Right lobe of liver (tissue), 6 donors: ENCODE measurements around the gene OCEL1. TPM values are rescaled to one million over a fixed set of nuclear protein-coding genes. Genes with fewer than 3 reads are reported as not detected.

Source experiments
- ATAC-seq, 4 donors: fragments of 200-7000 bp; cut with Tn5 transposase; one replicate each; pipeline ENCODE4 v1.9.1; 2020; ENCODE audit warnings: mild to moderate bottlenecking in 4 of 4, moderate library complexity in 4 of 4
- DNase-seq, 3 donors: peaks; one replicate each; pipeline ENCODE4 v3.0.0-alpha.2; 2020
- H3K27ac ChIP-seq, 3 donors: fragments of 200-600 bp; one replicate each; pipeline ENCODE4 v1.8.0; 2022
- H3K27me3 ChIP-seq, 2 donors: fragments of 200-600 bp; one replicate each; pipeline ENCODE4 v1.8.0; 2022
- H3K36me3 ChIP-seq, 4 donors: fragments of 200-600 bp; sonication (generic) in 1 of 4; one replicate each; pipeline versions ENCODE4 v1.5.1 to v1.8.0; 2017 to 2022; ENCODE audit warnings: control low read depth in 1 of 4
- H3K4me1 ChIP-seq, 4 donors: fragments of 200-600 bp; sonication (generic) in 1 of 4; one replicate each; pipeline versions ENCODE4 v1.5.1 to v1.8.0; 2017 to 2022; ENCODE audit warnings: control low read depth in 1 of 4
- H3K4me3 ChIP-seq, 3 donors: fragments of 200-600 bp; one replicate each; pipeline ENCODE4 v1.8.0; 2022
- H3K9me3 ChIP-seq, 4 donors: fragments of 200-600 bp; sonication (generic) in 1 of 4; one replicate each; pipeline versions ENCODE4 v1.5.1 to v1.8.0; 2017 to 2022; ENCODE audit warnings: control low read depth in 1 of 4
- POLR2A ChIP-seq: fragments of 450-650 bp; IDR thresholded peaks from one replicate; pipeline ENCODE4 v1.6.1; 2017; ENCODE audit warnings: antibody characterized with exemption, mild to moderate bottlenecking
- WGBS: methylation state at CpG from one replicate; pipeline ENCODE4 v1.1.6; 2018; ENCODE audit warnings: low coverage, low lambda C conversion rate; ENCODE audit not compliant: insufficient coverage; ENCODE audit errors: missing lambda C conversion rate; 5-methylcytosine and 5-hydroxymethylcytosine counted together
- intact Hi-C, 2 donors: fragments of 100-400 bp; cut with DNase I; formaldehyde crosslinking; loops; one replicate each; pipeline versions ENCODE4 v1.11.2 to v1.14.1; 2022
- total RNA-seq, 6 experiments: library from RNA; depleted of rRNA in 2 of 6; stranded (reverse); fragments of >200 nt in 2 of 6; fragmentation: NEBNext Ultra II Directional in 3 of 6; extraction: Animal tissue kit (Norgen Biotek cat#: 25700) in 3 of 6; gene quantifications; one replicate each; pipeline versions ENCODE4 v1.1.0 to v1.2.4, GENCODE V29; 2016 to 2023
- TF ChIP-seq, protein P1 (sequence below), 4 donors: fragments of 200-600 bp in 3 of 4; fragments of 450-650 bp in 1 of 4; IDR thresholded peaks; one replicate each; pipeline versions ENCODE4 v1.5.1 to v1.8.0; 2016 to 2022; ENCODE audit warnings: antibody characterized with exemption in 4 of 4, mild to moderate bottlenecking in 2 of 4
- donor health status: DM: no; HTN: yes; CAD: no.
- donor health status: DM: no; HTN: no; CAD: no.
- donor health status: DM: no; HTN: no; CAD: no.
- donor health status: DM: no; HTN: yes; CAD: no.
- donor health status: DM: no; HTN: yes; CAD: no.

OCEL1 gene
- total RNA-seq, 6 experiments from 2014 or later, result 17.8 to 64.2 (median 31.2) TPM

DNA sequence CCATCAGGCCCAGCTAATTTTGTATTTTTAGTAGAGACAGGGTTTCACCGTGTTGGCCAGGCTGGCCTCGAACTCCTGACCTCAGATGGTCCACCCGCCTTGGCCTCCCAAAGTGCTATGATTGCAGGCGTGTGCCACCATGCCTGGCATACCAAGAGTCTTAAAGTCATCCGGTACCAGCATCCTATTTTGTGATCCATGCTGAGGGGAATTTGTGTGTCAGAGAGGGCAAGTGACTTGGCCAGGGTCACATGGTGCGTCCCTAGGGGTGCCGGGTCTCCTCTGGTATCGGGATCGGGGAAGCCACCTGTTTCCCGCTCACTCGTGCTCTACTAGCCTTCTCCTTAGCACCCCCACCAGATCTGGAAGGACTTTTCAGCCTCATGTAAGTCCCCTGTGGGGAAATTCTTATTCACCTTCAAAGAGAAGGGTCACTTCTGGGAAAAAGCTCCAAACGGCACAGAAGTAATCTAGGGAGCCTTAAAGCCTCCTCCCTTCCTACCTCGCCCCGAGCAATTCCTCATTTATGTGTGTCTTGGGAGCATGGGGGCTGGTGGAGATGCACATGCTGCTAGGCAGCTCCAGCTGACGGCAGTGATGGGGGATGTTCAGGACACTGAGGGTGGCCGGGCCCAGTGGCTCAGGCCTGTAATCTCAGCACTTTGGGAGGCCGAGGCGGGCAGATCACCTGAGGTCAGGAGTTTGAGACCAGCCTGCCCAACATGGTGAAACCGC lies 49.6 kb downstream of the OCEL1 start:
- 89% methylated on average over 12 of the region's 19 CpGs for WGBS

More for the DNA sequence above, 49.6 kb downstream of the OCEL1 start:
- Histone ChIP-seq H3K9me3 (no peaks in the 10 kb centered on the region), H3K27ac (no peak overlapping the region), H3K27me3 (no peaks in the 10 kb centered on the region), H3K4me3 (no peak overlapping the region), H3K36me3 (peaks cover 0 to 33% (median 4%) of the 10 kb centered on the region in 4 donors), H3K4me1 (no peaks in the 10 kb centered on the region)
- no peak for TF ChIP-seq POLR2A
- TF ChIP-seq, protein P1, sequence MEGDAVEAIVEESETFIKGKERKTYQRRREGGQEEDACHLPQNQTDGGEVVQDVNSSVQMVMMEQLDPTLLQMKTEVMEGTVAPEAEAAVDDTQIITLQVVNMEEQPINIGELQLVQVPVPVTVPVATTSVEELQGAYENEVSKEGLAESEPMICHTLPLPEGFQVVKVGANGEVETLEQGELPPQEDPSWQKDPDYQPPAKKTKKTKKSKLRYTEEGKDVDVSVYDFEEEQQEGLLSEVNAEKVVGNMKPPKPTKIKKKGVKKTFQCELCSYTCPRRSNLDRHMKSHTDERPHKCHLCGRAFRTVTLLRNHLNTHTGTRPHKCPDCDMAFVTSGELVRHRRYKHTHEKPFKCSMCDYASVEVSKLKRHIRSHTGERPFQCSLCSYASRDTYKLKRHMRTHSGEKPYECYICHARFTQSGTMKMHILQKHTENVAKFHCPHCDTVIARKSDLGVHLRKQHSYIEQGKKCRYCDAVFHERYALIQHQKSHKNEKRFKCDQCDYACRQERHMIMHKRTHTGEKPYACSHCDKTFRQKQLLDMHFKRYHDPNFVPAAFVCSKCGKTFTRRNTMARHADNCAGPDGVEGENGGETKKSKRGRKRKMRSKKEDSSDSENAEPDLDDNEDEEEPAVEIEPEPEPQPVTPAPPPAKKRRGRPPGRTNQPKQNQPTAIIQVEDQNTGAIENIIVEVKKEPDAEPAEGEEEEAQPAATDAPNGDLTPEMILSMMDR (IDR thresholded peaks at IDR 0.05), result no peak
- DNase-seq (no peak), ATAC-seq (no peak)
- intact Hi-C loops, result no loop called here

Other genes starting within 250 kb of the OCEL1 start
- 1 to 10 TPM in 4 of 6 experiments, under 1 TPM in 2; 0.90 to 1.8 (median 1.2) TPM for gene CPAMD8, start 199.4 kb upstream of the OCEL1 start, total RNA-seq
- 1 to 10 TPM; 3.7 to 8.5 (median 5.8) TPM for gene HAUS8, start 150.8 kb upstream of the OCEL1 start, total RNA-seq
- gene MYO9B, start 150.4 kb upstream of the OCEL1 start, total RNA-seq, result 10 to 100 TPM; 25.4 to 38.7 (median 36.0) TPM
- gene USE1, start 10.9 kb upstream of the OCEL1 start, total RNA-seq, result 10 to 100 TPM; 13.5 to 20.3 (median 18.6) TPM
- 100 to 1,000 TPM in 1 of 6 experiments, 10 to 100 TPM in 5; 48.5 to 105 (median 80.9) TPM for gene NR2F6, start 19.7 kb downstream of the OCEL1 start, total RNA-seq
- gene USHBP1, start 38.5 kb downstream of the OCEL1 start, total RNA-seq, result 1 to 10 TPM in 5 of 6 experiments, under 1 TPM in 1; 0.81 to 3.6 (median 1.7) TPM
- 10 to 100 TPM; 29.2 to 51.3 (median 37.9) TPM for gene BABAM1, start 41.2 kb downstream of the OCEL1 start, total RNA-seq
- gene ANKLE1, start 55.7 kb downstream of the OCEL1 start, total RNA-seq, result under 1 TPM; 0.06 to 0.65 (median 0.37) TPM
- gene ABHD8, start 77.2 kb downstream of the OCEL1 start, total RNA-seq, result 10 to 100 TPM in 5 of 6 experiments, 1 to 10 TPM in 1; 8.3 to 27.3 (median 15.8) TPM
- 100 to 1,000 TPM in 4 of 6 experiments, 10 to 100 TPM in 2; 63.5 to 363 (median 122) TPM for gene MRPL34, start 79.6 kb downstream of the OCEL1 start, total RNA-seq
- 10 to 100 TPM; 10.4 to 23.4 (median 14.1) TPM for gene DDA1, start 83.3 kb downstream of the OCEL1 start, total RNA-seq
- gene ANO8, start 108.6 kb downstream of the OCEL1 start, total RNA-seq, result 1 to 10 TPM; 5.0 to 8.8 (median 6.6) TPM
- 10 to 100 TPM; 10.3 to 23.6 (median 13.6) TPM for gene GTPBP3, start 111.3 kb downstream of the OCEL1 start, total RNA-seq
- gene PLVAP, start 151.1 kb downstream of the OCEL1 start, total RNA-seq, result 10 to 100 TPM in 1 of 6 experiments, 1 to 10 TPM in 4, under 1 TPM in 1; 0.78 to 16.6 (median 4.1) TPM
- 1 to 10 TPM in 1 of 6 experiments, under 1 TPM in 3, not detected in 2; 0.26 to 1.2 (median 0.36) TPM for gene CCDC194, start 168.0 kb downstream of the OCEL1 start, total RNA-seq
- 100 to 1,000 TPM in 3 of 6 experiments, 10 to 100 TPM in 3; 78.2 to 157 (median 96.2) TPM for gene BST2, start 179.4 kb downstream of the OCEL1 start, total RNA-seq
- 10 to 100 TPM; 13.5 to 38.0 (median 15.8) TPM for gene MVB12A, start 193.8 kb downstream of the OCEL1 start, total RNA-seq
- gene TMEM221, start 222.4 kb downstream of the OCEL1 start, total RNA-seq, result under 1 TPM in 3 of 6 experiments, not detected in 3; 0.12 to 0.19 (median 0.16) TPM
- gene NXNL1, start 234.7 kb downstream of the OCEL1 start, total RNA-seq, result not detected
- gene SLC27A1, start 244.3 kb downstream of the OCEL1 start, total RNA-seq, result 10 to 100 TPM in 1 of 6 experiments, 1 to 10 TPM in 5; 5.1 to 12.3 (median 6.1) TPM